ENCODE data around the gene MIER2.

MIER2 gene

GRCh38 chr19:313169-313987 lies 31.2 kb downstream of the MIER2 start:
- DNase-seq (ENCODE audit: low read depth in 1 of 2, low spot score in 1 of 2): no peak
- Histone ChIP-seq H3K4me3 (replicated peaks; ENCODE audit: insufficient read depth, low read length) (no peak overlapping the region), H3K27me3 (ENCODE audit: insufficient read depth, poor library complexity, severe bottlenecking) (no peaks in the 10 kb centered on the region), H3K27ac (replicated peaks) (no peak overlapping the region)
- no peak for TF ChIP-seq CTCF (IDR thresholded peaks at IDR 0.05; ENCODE audit: insufficient read depth, low read length)
- no peak for TF ChIP-seq SPI1 (IDR thresholded peaks at IDR 0.05; ENCODE audit: borderline replicate concordance, low read depth)
- TF ChIP-seq GABPA (IDR thresholded peaks at IDR 0.05; ENCODE audit: low read depth): no peak

DNA sequence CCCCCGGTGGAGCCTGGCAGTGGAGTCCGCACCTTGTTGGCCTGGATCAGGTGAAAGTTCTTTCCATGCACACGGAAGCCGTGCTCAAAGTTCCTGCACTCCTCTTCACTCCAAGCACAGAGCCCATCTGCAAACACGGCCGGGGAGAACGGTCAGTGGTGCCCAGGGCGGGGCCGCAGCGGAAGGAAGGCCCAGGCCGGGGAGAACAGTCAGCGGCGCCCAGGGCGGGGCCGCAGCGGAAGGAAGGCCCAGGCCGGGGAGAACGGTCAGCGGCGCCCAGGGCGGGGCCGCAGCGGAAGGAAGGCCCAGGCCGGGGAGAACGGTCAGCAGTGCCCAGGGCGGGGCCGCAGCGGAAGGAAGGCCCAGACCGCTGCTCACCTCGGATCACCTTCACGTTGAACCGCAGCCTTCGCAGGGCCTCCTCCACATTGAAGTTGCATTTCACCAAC lies 32.8 kb downstream of the MIER2 start:
- no peak for DNase-seq (ENCODE audit: low read depth in 1 of 2, low spot score in 1 of 2)

DNA sequence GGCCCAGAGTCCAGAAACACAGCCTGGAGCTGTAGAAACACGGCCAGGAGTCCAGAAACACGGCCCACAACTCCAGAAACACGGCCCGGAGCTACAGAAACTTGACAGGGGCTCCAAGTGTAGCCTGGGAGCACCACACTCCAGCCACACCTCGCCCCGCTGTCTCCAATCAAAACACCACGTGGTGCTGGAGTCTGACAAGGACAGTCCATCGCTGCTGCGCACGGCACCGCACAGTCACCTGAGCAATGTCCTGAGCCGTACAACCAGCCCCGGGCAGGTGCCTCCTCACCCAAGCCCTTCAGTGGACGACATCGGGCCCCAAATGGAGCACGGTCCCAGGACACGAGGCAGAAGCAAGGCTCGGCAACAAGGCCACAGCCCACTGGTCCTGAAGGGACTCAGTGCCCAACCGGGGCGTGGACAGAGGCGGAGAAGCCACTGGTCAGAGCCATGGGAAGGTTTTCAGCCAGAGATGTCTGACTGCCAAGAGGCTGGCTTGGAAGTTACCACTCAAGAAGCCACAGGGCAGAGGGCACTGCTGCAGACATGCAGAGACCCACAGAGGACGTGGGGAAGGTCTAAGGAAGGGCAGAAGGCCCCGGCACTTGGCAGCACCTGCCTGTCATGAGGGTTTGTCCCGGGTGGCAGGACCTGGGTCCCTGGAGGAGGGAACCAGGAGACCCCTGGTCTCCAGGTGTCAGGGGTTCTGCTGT lies 33.7 kb downstream of the MIER2 start:
- no peak overlapping the region for H3K4me3 ChIP-seq (replicated peaks; ENCODE audit: insufficient read depth, low read length)
- no peak for DNase-seq (ENCODE audit: low read depth in 1 of 2, low spot score in 1 of 2)
- TF ChIP-seq, protein P1, sequence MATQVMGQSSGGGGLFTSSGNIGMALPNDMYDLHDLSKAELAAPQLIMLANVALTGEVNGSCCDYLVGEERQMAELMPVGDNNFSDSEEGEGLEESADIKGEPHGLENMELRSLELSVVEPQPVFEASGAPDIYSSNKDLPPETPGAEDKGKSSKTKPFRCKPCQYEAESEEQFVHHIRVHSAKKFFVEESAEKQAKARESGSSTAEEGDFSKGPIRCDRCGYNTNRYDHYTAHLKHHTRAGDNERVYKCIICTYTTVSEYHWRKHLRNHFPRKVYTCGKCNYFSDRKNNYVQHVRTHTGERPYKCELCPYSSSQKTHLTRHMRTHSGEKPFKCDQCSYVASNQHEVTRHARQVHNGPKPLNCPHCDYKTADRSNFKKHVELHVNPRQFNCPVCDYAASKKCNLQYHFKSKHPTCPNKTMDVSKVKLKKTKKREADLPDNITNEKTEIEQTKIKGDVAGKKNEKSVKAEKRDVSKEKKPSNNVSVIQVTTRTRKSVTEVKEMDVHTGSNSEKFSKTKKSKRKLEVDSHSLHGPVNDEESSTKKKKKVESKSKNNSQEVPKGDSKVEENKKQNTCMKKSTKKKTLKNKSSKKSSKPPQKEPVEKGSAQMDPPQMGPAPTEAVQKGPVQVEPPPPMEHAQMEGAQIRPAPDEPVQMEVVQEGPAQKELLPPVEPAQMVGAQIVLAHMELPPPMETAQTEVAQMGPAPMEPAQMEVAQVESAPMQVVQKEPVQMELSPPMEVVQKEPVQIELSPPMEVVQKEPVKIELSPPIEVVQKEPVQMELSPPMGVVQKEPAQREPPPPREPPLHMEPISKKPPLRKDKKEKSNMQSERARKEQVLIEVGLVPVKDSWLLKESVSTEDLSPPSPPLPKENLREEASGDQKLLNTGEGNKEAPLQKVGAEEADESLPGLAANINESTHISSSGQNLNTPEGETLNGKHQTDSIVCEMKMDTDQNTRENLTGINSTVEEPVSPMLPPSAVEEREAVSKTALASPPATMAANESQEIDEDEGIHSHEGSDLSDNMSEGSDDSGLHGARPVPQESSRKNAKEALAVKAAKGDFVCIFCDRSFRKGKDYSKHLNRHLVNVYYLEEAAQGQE (IDR thresholded peaks at IDR 0.05; ENCODE audit: insufficient replicate concordance, low read depth): no peak
- no peak for TF ChIP-seq SPI1 (IDR thresholded peaks at IDR 0.05; ENCODE audit: borderline replicate concordance, low read depth)
- no peak for TF ChIP-seq POLR2AphosphoS5 (IDR thresholded peaks at IDR 0.05; ENCODE audit: low read depth)
- TF ChIP-seq CTCF (IDR thresholded peaks at IDR 0.05; ENCODE audit: insufficient read depth, low read length): no peak
- no peak for TF ChIP-seq GABPA (IDR thresholded peaks at IDR 0.05; ENCODE audit: low read depth)
- no peak overlapping the region for H3K27ac ChIP-seq (replicated peaks)
- no peaks in the 10 kb centered on the region for H3K27me3 ChIP-seq (ENCODE audit: insufficient read depth, poor library complexity, severe bottlenecking)

More for the DNA sequence above, 32.8 kb downstream of the MIER2 start:
- H3K4me3 ChIP-seq (replicated peaks; ENCODE audit: insufficient read depth, low read length): no peak overlapping the region
- TF ChIP-seq, protein P1 (IDR thresholded peaks at IDR 0.05; ENCODE audit: insufficient replicate concordance, low read depth): no peak
- TF ChIP-seq SPI1 (IDR thresholded peaks at IDR 0.05; ENCODE audit: borderline replicate concordance, low read depth) (no peak), GABPA (IDR thresholded peaks at IDR 0.05; ENCODE audit: low read depth) (no peak), POLR2AphosphoS5 (IDR thresholded peaks at IDR 0.05; ENCODE audit: low read depth) (no peak), CTCF (IDR thresholded peaks at IDR 0.05; ENCODE audit: insufficient read depth, low read length) (no peak)
- no peak overlapping the region for H3K27ac ChIP-seq (replicated peaks)
- no peaks in the 10 kb centered on the region for H3K27me3 ChIP-seq (ENCODE audit: insufficient read depth, poor library complexity, severe bottlenecking)
